NCI-H2171 treated with DMSO at 0.1 percent for 48 hours (cell line): ENCODE data around the gene DNAJB6.
"Not testable (repeated sequence)": the region's sequence is repeated elsewhere in the genome, so short reads cannot be mapped to it uniquely, and the experiment has no call there.

Experiments used
- DNase-seq: peaks from one replicate; lab custom pipeline; 2025; lab: John Stamatoyannopoulos, UW

The DNAJB6 gene

GRCh38 chr7:157442993-157443831 is 106.4 kb downstream of the DNAJB6 start:
- DNase-seq: no peak

DNA sequence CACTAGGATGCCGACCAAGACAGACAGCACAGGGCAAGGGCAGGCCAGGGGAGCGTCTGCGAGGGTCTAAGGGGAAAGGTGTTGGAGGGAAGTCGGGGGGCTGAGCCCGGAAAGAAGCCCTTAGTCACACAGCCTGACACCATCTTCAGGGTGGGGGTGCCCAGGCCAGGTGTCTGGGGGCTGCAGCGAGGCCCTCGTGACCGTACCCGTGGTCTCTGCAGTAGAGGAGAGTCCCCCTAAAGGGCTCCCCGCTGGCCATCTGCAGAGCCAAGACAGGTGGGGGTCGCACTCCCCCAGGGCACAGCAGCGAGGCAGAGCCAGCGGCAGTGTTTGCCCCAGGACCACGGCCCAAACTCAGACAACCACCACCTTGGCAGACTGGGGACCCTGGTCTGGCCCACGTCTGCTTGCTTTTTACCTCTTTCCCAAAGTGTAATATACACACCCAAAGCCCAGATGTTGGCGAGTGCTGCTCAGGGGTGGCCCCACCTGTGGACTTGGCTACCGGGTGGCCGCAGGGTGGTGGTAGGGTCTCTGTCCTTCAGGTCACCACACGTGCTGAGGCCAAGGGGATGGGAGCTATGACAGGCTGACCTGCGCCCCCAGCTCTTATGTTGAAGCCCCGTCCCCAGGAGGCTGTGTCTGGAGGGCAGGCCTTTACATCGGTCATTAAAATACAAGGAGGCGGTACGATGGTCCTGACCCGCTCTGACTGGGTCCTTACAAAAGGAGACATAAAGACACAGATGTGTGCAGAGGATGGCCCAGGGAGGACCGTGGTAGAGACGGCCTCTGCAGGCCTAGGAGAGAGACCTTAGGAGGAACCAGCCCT is 107.4 kb downstream of the DNAJB6 start:
- DNase-seq: no peak

DNA sequence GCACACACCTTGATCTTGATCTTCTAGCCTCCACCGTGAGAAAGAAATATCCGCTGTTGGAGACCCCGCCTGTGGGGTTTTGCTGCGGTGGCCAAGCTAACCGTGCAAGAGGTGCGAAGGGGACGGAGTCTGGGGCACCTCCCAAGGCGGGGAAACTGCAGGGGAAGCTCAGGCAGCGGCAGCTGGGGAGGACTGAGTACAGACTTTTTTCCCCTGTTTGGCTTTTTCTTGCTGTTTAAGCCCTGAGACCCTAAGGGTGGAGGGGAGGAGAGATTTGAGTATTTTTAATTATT is 108.0 kb downstream of the DNAJB6 start:
- no peak for DNase-seq

DNA sequence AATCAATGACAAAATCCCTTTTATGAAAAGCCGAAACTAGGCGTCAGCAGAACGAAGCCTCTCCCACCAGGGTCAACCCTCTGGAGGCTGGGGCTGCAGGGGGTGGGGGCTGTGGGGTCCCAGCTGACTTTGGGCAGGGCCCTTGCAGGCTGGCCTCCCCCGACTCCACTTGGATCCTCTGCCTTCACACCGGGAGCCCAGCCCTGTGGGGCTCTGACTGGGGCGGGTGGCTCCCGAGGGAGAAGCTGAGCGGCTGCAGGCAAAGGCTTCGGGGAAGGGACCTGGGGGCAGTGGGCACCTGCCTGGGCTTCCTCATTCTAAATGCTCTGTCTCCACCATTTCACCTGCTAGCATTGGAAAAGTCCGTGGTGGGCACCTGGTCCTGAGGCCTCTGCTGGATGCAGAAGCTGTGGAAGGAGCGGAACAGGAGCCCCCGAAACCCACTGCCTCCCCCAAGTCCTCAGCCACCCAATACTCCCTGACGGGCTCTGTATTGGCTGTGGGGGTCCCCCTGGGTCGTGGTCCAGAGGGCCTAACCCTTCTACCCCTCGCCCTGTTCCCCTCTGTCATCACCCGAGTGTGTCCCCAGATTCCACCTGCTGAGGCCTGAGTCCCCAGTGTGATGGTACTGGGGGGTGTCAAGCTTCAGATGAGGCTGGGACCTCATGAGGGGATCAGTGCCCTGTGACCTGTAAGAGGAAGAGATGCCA is 108.6 kb downstream of the DNAJB6 start:
- no peak for DNase-seq

GRCh38 chr7:157445956-157446295 is 109.1 kb downstream of the DNAJB6 start:
- no peak for DNase-seq

GRCh38 chr7:157446322-157446721 is 109.5 kb downstream of the DNAJB6 start:
- no peak for DNase-seq

DNA sequence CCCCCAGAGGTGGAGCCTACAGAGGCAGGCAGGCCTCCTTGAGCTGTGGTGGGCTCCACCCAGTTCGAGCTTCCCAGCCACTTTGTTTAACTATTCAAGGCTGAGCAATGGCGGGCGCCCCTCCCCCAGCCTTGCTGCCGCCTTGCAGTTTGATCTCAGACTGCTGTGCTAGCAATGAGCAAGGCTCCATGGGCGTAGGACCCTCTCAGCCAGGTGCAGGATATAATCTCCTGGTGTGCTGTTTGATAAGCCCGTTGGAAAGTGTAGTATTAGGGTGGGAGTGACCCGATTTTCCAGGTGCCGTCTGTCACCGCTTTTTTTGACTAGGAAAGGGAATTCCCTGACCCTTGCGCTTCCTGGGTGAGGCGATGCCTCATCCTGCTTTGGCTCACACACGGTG is 117.2 kb downstream of the DNAJB6 start:
- DNase-seq: not testable (repeated sequence)

DNA sequence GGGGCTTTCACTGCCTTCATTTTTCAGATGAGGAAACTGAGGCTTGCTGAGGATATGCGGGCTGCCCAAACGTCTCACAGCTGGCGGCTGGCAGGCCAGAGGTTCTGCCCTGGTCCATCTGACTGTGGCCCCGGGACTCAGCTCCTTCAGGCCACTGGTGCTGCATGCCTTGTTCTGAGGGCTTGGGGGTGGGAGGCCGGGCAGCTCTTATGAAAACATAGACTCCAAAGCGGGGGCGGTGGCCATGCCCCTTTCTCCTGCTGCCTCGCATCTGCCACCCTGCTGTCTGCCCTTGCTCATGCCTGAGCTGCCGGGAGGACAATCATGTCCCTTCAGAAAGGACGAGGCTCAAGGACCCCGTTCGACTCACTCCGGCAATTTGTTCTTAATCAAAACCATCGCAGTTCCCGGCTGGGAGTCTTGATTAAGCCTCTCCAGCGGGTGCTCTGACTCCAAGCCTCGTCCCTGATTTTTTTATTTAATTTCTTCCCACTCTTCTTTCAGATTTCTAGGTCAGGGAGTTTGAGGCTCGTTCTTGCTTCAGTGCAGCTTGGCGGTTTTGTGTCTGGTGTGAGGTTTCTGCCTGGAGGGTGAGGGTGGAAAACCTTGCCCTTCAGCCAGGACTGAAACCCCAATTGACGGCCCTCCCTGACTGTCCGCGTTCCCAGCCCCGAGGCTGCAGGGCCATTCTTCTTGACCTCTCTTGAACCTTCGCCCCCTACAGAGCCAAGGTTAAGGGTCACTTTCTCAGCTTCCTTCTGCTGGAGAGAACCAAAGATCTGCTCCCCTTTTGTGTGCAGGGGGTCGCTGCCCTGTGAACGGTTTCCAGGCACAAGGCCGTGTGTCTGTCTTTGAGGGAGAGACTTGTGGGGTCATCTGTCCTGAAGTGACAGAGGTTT is 120.8 kb downstream of the DNAJB6 start:
- no peak for DNase-seq

GRCh38 chr7:157458254-157458633 is 121.4 kb downstream of the DNAJB6 start:
- no peak for DNase-seq

DNA sequence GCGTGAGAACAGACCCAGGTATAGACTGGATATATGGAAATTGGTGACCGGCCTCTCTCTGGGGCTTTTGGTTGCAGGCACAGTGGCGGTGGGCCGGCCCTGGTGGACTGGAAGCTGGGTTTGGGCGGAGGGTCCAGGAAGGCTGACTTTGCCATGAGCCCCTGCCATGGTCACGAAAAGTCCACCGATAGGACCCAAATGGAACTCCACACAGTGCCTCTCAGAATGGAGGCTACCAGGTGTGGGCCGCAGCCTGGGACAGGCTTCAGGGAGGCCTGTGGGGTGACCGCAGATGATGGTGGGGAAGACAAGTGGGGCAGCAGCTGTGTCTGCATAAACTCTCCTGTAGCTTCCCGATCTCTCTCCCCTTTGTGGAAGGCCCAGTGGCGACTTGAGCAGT is 123.2 kb downstream of the DNAJB6 start:
- no peak for DNase-seq

DNA sequence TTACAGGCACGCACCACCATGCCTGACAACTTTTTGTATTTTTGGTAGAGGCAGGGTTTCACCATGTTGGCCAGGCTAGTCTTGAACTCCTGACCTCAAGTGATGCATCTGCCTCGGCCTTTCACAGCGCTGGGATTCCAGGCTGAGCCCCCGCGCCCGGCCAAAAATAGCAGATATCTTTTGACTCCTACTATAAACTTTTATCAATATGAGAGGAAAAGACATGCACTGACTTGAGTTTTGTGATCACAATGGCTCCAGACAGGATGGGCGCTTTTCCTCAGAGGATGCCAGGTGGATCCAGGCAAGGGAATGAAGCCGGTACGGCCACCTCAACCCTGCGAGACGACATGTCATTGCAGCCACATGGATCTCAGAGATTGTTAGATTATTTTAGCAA is 123.9 kb downstream of the DNAJB6 start:
- DNase-seq: no peak

DNA sequence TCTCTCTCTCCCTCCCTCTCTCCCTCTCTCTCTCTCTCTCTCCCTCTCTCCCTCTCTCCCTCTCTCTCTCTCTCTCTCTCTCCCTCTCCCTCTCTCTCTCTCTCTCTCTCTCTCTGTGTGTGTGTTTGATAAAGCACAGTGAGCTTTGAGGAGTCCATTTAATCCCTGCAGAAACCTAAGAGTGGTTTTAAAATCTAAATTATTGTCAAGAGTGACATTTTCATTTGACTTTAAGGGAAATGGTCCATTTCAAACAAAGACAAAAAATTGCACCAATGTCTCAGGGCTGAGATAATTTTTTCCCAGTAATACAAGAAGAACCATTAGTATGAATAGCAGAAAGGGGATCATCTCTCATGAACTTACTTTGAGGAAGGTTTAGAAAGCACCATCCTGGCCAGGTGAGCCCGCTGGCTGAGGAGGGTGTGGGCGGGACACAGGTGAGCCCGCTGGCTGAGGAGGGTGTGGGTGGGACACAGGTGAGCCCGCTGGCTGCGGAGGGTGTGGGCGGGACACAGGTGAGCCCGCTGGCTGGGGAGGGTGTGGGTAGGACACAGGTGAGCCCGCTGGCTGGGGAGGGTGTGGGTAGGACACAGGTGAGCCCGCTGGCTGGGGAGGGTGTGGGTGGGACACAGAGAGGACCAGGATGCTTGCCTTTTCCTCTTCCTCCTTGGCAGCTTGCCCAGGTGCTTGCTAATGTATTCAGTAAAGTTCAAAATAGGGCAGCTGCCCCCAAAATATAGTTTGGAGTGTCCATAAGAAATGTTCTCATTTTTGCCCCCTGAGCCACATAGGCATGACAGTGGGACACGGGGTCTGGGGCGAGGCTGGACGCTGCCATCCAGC is 125.0 kb downstream of the DNAJB6 start:
- DNase-seq: no peak

- DNase-seq: no peak
These were observed 125.6 kb downstream of the DNAJB6 start for GRCh38 chr7:157462419-157462771.

DNA sequence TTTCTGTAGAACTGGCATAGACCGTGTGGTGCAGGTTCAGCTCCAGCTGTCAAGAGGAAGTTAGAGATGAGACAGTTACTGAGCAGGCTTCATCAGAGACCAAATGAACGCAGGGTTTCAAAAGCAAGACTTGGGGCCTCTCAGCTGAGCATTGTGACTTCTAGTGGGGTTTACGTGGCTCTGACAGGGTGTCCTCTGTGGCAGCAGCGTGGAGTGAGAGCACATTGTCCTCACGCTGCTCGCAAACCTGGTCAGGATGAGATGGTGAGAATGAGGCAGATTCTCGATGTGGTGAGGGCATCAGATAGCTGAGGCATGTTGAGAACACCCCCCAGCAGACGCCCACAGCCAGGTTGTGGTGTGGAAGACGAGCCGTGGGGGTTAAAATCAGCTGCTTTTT is 126.0 kb downstream of the DNAJB6 start:
- DNase-seq: no peak

DNA sequence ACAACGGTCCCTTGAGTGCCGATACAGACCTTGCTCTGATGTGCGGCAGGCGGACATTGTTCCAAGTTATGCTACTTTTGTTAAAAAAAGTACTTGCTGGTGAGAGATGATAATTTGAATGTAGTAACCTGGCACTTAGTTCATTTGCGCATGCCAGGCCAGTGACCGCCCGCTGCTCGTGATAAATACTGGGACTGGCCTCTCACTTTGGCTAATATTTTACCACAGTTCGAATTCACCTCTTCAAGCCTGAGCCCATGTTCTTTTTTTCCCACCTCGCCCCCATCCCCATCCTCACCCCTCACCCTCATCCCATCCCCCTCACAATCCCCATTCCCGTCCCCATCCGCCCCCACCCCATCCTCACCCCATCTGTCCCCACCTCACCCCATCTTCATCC is 126.4 kb downstream of the DNAJB6 start:
- DNase-seq: no peak

GRCh38 chr7:157464111-157464970 is 127.5 kb downstream of the DNAJB6 start:
- no peak for DNase-seq

DNA sequence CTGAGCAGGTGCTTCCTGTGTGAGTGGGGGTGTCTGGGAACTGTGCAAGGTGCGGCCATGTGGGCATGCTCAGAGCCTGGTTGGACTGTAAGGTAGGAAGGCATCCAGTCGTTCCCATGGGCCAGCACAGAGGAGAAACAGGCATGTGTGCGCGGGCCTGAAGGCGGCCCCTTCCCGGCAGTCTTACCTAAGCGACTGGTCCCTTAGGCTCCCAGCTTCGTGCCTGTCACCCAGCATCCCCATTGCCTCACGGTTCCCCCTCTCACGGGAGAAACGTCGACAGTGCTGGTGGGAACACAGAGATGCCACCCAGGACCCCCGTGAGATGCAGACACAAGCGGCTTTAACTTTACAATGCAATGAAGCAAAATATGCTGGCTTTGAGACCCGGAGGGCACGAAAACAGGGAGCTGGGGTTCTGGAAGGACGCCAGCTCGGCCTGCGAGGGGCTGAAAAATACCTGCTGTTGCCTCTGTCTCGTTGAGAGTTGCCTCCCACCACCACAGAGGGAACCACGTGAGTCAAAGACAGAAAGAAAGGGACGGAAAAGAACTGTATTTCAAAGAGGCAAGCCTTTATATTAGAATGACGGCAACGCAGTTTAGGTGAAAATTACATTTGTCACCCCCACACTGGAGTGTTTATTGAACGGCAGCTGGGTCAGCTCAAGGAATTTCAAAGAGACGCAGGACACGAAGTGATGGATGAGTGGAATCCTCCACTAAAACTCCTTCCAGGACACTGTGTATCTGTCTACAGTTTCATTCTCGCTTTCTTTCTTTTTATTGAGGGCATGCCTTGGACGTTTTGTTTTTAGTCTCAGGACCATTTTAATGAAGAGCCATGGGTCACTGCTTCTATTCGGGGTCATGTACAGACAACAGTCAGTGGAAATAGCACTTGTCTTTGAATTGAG is 128.4 kb downstream of the DNAJB6 start:
- no peak for DNase-seq

DNA sequence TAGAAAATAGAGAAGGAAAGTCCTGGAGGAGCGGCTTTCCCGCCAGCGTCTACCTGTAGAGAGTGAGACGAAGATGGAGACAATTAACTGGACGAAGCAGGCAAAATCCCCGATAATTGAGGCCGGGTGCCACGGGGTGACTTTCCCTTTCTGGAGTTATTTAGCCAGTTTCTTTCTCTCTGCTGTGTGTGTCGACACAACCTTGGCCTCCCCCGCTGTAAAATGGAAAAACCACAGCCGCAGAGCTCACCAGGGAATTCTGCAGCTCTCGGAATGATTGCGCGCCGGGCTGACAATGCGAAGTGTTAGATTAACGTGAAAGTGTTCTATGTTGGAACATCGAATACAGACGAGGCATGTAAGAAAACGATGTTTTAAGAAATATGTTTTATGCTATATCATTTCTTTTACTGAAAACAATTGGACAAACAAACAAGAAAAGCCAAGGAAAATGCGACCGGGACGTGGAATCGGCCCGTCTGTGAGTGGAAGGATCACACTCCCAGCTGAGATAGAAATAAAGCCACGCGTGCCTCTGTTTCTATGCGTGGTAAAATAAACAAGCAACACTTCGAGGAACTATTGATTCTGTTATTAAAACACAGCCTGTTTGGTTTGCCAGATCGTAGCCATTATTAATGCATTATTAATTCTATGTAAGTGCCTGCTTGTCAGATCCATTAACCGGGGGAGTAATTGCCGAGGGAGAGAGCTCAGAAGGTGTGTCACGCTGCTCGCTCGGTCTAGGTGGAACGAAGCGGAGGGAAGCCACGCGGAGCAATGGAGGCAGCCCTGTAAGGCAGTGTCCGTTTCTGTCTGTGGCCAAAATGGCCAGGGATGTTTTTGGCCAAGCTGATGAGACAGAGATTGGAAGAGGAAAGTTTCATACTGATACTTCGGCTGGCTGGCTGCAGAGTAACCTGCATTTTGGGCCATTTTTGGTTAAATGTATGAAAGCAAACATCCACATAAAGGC is 129.4 kb downstream of the DNAJB6 start:
- DNase-seq: no peak
